HEK293 (cell line): Measurements from ENCODE around the gene MEGF6.

Experiments
- ZNF24 ChIP-seq: fragments of 450-650 bp; formaldehyde crosslinking; IDR thresholded peaks from 2 replicates; pipeline ENCODE4 v1.5.1; 2016; ENCODE audit warnings: missing biosample characterization, missing genetic modification characterization
- ZNF391 ChIP-seq: fragments of 450-650 bp; formaldehyde crosslinking; IDR thresholded peaks from 2 replicates; pipeline ENCODE4 v1.5.1; 2016; ENCODE audit warnings: low read depth, missing biosample characterization, missing genetic modification characterization, borderline replicate concordance

DNA sequence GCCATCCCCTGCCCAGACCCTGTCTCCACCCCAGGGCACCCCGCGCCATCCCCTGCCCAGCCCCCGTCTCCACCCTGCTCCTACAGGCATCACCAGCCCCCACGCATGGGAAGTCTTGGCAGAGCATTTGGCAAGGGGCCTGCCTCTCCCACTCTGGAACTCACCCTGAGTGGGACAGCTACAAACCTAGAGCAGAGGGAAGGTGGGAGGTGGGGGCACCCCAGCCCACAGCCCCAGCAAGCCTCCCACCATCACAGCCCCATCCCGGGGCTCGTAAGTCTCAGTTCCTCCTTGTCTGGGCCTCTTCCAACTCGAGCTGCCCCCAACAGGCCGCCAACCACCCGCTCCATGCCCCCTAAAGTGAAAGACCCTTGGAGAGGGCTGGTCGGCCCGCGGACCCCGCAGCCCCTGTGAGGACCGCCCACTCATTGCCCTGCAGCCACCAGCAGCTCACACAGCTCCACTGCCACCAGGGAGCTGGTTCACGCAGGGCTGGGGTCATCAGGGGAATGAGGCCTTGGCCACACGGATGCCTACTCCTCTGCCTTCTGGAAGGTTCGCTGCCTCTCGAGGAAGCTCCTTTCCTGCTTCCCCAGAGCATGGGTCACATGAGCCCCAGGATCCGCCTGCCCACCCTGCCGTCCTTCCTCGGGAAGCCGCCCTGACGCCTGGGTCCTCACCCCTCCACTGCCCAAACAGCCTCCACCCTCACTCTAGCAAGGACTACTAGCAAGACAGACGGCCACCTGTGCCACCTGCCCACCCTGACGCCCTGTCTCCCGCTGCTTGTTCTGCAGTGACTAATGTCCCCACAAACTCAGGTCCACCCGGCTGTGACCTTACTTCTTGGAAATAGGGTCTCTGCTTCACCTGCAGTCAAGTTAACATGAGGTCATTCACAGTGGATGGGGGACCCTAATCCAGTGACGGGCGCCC, 14.4 kb downstream of the MEGF6 start:
- TF ChIP-seq ZNF24 (tag by site-specific recombination) (no peak), ZNF391 (tag by site-specific recombination) (no peak)
